Activated CD8-positive, alpha-beta T cell treated with anti-CD3 and anti-CD28 coated beads for 36 hours (primary cell): Measurements from ENCODE around the gene RPS6KA3. TPM values are rescaled to one million over a fixed set of nuclear protein-coding genes. Genes with fewer than 3 reads are reported as not detected.
A peak's percentile ranks its signal among the peaks of the same experiment; 100 is the strongest.

Experiments
- ATAC-seq: fragments of 200-7000 bp; cut with Tn5 transposase; one replicate; pipeline ENCODE4 v1.10.0; 2021; ENCODE audit warnings: mild to moderate bottlenecking, moderate library complexity
- CTCF ChIA-PET: fragments of 350-600 bp; sonication (Branson Sonifier 250); formaldehyde crosslinking; loops from one replicate; lab custom pipeline; 2021; ENCODE audit warnings: antibody characterized with exemption; lab: Charles Lee
- POLR2A ChIA-PET: fragments of 350-600 bp; sonication (Branson Sonifier 250); formaldehyde crosslinking; loops from one replicate; lab custom pipeline; 2021; ENCODE audit warnings: antibody characterized with exemption; lab: Charles Lee
- DNase-seq: peaks from one replicate; pipeline ENCODE4 v3.0.0-alpha.2; 2020
- H3K27ac Mint-ChIP-seq: one replicate; pipeline ENCODE4 v1.8.0; 2021; ENCODE audit warnings: mild to moderate bottlenecking, mixed read lengths
- H3K27me3 Mint-ChIP-seq: one replicate; pipeline ENCODE4 v1.8.0; 2021; ENCODE audit warnings: mixed read lengths
- H3K36me3 Mint-ChIP-seq: one replicate; pipeline ENCODE4 v1.8.0; 2021; ENCODE audit warnings: low read depth, mixed read lengths
- H3K4me1 Mint-ChIP-seq: one replicate; pipeline ENCODE4 v1.8.0; 2021; ENCODE audit warnings: low read depth, mixed read lengths
- H3K4me3 Mint-ChIP-seq: one replicate; pipeline ENCODE4 v1.8.0; 2021; ENCODE audit warnings: mild to moderate bottlenecking, moderate library complexity, mixed read lengths
- H3K9me3 Mint-ChIP-seq: one replicate; pipeline ENCODE4 v1.8.0; 2021; ENCODE audit warnings: mixed read lengths
- intact Hi-C: fragments of 100-400 bp; cut with micrococcal nuclease; formaldehyde crosslinking; loops from one replicate; pipeline ENCODE4 v1.10.0; 2022
- total RNA-seq, 2 experiments: library from RNA; stranded (reverse); gene quantifications; one replicate each; pipeline ENCODE4 v1.2.3, GENCODE V29; 2021
- TF ChIP-seq, protein P1 (sequence below): fragments of 200-600 bp; IDR thresholded peaks from one replicate; pipeline ENCODE4 v1.8.0; 2022; ENCODE audit warnings: antibody characterized with exemption, mild to moderate bottlenecking

RPS6KA3 gene
- total RNA-seq, 2 experiments from 2014 or later = 52.6 to 56.9 TPM

DNA sequence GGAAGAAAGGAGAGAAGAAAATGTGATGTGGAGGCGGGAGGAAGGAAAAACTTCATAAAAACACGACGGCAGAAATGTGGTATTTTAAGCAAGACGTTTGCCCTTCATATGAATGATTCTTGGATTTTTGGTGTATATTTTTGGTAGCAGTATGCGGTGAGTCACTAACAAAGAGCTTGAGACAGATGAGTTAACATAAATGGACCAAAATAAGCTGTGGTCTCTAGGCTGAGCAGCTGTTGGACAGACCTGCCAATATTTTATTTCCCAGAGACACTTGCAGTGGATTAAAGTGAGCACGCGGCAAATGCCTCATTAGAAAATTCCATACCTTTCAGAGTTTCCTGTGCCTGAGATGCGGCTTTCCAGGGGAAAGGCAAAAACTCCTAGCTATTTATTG is 43.1 kb upstream of the RPS6KA3 start:
- Mint-ChIP-seq H3K27ac (no peak overlapping the region), H3K4me3 (no peak overlapping the region), H3K4me1 (peaks cover 3% of the 10 kb centered on the region), H3K36me3 (no peaks in the 10 kb centered on the region), H3K27me3 (no peaks in the 10 kb centered on the region), H3K9me3 (no peaks in the 10 kb centered on the region)
- no peak for DNase-seq
- POLR2A ChIA-PET = interaction anchor here (0.6 kb wide), 1 partner anchor 550 kb away, joined by 3 read pairs; no protein-coding TSS in a partner anchor
- CTCF ChIA-PET = no interaction called here
- intact Hi-C loops = no loop called here
- ATAC-seq = no peak
- TF ChIP-seq, protein P1, sequence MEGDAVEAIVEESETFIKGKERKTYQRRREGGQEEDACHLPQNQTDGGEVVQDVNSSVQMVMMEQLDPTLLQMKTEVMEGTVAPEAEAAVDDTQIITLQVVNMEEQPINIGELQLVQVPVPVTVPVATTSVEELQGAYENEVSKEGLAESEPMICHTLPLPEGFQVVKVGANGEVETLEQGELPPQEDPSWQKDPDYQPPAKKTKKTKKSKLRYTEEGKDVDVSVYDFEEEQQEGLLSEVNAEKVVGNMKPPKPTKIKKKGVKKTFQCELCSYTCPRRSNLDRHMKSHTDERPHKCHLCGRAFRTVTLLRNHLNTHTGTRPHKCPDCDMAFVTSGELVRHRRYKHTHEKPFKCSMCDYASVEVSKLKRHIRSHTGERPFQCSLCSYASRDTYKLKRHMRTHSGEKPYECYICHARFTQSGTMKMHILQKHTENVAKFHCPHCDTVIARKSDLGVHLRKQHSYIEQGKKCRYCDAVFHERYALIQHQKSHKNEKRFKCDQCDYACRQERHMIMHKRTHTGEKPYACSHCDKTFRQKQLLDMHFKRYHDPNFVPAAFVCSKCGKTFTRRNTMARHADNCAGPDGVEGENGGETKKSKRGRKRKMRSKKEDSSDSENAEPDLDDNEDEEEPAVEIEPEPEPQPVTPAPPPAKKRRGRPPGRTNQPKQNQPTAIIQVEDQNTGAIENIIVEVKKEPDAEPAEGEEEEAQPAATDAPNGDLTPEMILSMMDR = no peak

DNA sequence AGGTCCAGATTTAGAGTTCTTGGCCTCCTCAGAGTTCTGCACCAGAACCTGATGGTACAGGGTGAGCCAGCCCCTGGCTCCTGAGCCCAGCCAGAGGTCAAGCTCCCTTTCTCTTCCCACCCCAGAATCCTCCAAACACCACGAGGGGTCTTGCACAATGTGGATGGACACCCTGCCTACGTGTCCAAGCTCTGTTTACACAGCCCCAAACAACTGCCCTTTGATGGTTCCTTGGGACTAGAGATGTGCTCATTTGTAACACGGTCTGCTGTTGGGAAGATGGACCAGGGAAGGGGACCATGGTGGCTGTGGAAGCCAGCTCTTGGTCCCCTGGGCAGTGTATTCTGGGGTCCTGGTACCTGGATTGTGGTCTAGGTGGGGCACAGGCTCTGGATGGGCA is 40.0 kb upstream of the RPS6KA3 start:
- H3K36me3 Mint-ChIP-seq = no peaks in the 10 kb centered on the region
- no peaks in the 10 kb centered on the region for H3K27me3 Mint-ChIP-seq
- intact Hi-C loops = no loop called here
- no peak overlapping the region for H3K4me3 Mint-ChIP-seq
- peaks cover 3% of the 10 kb centered on the region for H3K4me1 Mint-ChIP-seq
- H3K27ac Mint-ChIP-seq = no peak overlapping the region
- ATAC-seq (no peak), DNase-seq (no peak)
- H3K9me3 Mint-ChIP-seq = no peaks in the 10 kb centered on the region
- POLR2A ChIA-PET = no interaction called here
- TF ChIP-seq, protein P1 = no peak
- CTCF ChIA-PET = no interaction called here

DNA sequence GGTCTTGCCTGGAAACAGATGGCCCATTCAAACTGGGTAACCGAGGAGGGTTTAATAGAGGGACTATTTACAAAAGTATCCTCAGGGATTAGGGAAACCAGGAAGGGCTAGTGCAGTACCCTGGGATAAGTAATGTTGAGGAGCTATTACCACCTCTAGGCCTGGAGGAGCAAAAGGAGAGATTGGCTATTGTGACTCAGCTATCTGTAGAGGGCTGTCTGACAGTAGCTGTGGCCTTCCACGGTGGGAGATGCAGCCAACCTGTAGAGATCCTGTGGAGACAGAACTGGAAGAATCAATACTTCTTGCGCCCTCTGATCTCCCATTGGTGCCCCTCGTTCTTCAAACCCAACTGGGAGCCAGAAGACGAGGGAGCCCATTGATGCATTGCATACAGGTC is 34.1 kb upstream of the RPS6KA3 start:
- intact Hi-C loops = no loop called here
- peaks cover 3% of the 10 kb centered on the region for H3K27me3 Mint-ChIP-seq
- no peak overlapping the region for H3K4me3 Mint-ChIP-seq
- CTCF ChIA-PET = no interaction called here
- H3K27ac Mint-ChIP-seq = no peak overlapping the region
- no peaks in the 10 kb centered on the region for H3K4me1 Mint-ChIP-seq
- DNase-seq (peak; percentile 13), ATAC-seq (peak; percentile 45)
- H3K9me3 Mint-ChIP-seq = no peaks in the 10 kb centered on the region
- TF ChIP-seq, protein P1 = no peak
- H3K36me3 Mint-ChIP-seq = no peaks in the 10 kb centered on the region
- POLR2A ChIA-PET = interaction anchor here (1.4 kb wide), 1 partner anchor 26 kb away, joined by 4 read pairs; no protein-coding TSS in a partner anchor

DNA sequence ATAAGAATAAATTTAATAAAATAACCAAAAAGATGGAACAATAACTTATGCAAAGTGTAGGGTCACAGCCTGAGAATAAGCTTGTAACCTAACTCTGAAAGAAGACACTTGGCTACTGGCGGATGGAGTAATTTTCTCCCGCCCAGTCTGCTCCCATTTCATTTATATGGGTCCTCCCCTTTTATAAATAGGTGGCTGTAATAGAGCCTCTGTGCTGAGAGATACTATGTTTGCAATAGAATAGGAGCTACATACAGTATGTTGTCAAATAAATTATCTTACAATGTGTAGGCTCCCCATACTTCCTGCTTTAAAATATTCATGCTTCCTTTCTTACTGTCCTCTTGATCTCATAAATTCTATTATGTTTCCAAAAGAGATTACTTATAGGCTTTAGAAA is 28.2 kb upstream of the RPS6KA3 start:
- H3K36me3 Mint-ChIP-seq = no peaks in the 10 kb centered on the region
- TF ChIP-seq, protein P1 = no peak
- ChIA-PET CTCF (no interaction called here), POLR2A (interaction anchor here (0.6 kb wide), 1 partner anchor 11 kb away, joined by 3 read pairs; no protein-coding TSS in a partner anchor)
- no peak for ATAC-seq
- peaks cover 3% of the 10 kb centered on the region for H3K27me3 Mint-ChIP-seq
- intact Hi-C loops = no loop called here
- H3K4me3 Mint-ChIP-seq = no peak overlapping the region
- no peaks in the 10 kb centered on the region for H3K4me1 Mint-ChIP-seq
- no peaks in the 10 kb centered on the region for H3K9me3 Mint-ChIP-seq
- DNase-seq = no peak
- no peak overlapping the region for H3K27ac Mint-ChIP-seq

DNA sequence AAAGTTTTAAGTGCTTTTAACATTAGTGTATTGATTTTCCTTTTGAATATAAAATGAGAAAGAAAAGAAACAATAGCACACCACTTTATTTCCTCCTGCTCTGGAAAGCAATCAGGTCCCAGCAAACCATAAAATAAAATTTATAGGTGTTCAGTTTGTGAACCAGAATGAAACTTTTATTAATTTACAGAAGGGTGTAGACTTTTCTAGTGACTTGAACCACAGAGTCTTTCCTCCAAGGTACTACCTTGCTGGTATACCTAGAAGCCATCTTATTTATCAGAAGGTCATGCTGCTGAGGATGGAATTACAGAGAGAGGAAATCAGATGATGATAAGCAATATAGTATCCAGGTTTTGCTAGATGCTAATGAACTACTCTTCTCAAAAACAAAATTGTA is 27.6 kb upstream of the RPS6KA3 start:
- no peak overlapping the region for H3K4me3 Mint-ChIP-seq
- peaks cover 3% of the 10 kb centered on the region for H3K27me3 Mint-ChIP-seq
- TF ChIP-seq, protein P1 = no peak
- H3K27ac Mint-ChIP-seq = no peak overlapping the region
- no peaks in the 10 kb centered on the region for H3K9me3 Mint-ChIP-seq
- intact Hi-C loops = no loop called here
- no peaks in the 10 kb centered on the region for H3K36me3 Mint-ChIP-seq
- DNase-seq (no peak), ATAC-seq (no peak)
- no peaks in the 10 kb centered on the region for H3K4me1 Mint-ChIP-seq
- ChIA-PET CTCF (no interaction called here), POLR2A (no interaction called here)
